H9 (cell line): ENCODE data around the gene SSTR3. TPM values are rescaled to one million over a fixed set of nuclear protein-coding genes. Genes with fewer than 3 reads are reported as not detected.

Experiments
- DNase-seq: peaks from one replicate; pipeline ENCODE4 v3.0.0-alpha.2; 2017
- H2AFZ ChIP-seq: one replicate; pipeline ENCODE4 v1.6.1; 2013; ENCODE audit warnings: mild to moderate bottlenecking, low read length, control low read depth, moderate library complexity
- H2AK5ac ChIP-seq: 2 replicates; pipeline ENCODE4 v1.6.1; 2013; ENCODE audit warnings: low read length, control low read depth, mixed read lengths; ENCODE audit not compliant: insufficient read length
- H2BK120ac ChIP-seq: one replicate; pipeline ENCODE4 v1.6.1; 2013; ENCODE audit warnings: low read depth, mild to moderate bottlenecking, low read length, control low read depth, inconsistent platforms; ENCODE audit not compliant: poor library complexity, severe bottlenecking
- H2BK12ac ChIP-seq: 2 replicates; pipeline ENCODE4 v1.6.1; 2013; ENCODE audit warnings: low read length, control low read depth, mixed read lengths, low read depth; ENCODE audit not compliant: insufficient read length
- H2BK15ac ChIP-seq: 2 replicates; pipeline ENCODE4 v1.6.1; 2013; ENCODE audit warnings: low read depth, low read length, control low read depth
- H2BK20ac ChIP-seq: one replicate; pipeline ENCODE4 v1.6.1; 2013; ENCODE audit warnings: low read depth, mild to moderate bottlenecking, low read length, control low read depth, inconsistent platforms; ENCODE audit not compliant: poor library complexity, severe bottlenecking
- H2BK5ac ChIP-seq: 2 replicates; pipeline ENCODE4 v1.6.1; 2013; ENCODE audit warnings: low read length, control low read depth, mixed read lengths; ENCODE audit not compliant: insufficient read length
- H3K14ac ChIP-seq: 2 replicates; pipeline ENCODE4 v1.6.1; 2013; ENCODE audit warnings: low read length, control low read depth; ENCODE audit not compliant: insufficient read depth
- H3K18ac ChIP-seq: 2 replicates; pipeline ENCODE4 v1.6.1; 2013; ENCODE audit warnings: low read depth, mild to moderate bottlenecking, mixed read lengths, low read length, control low read depth; ENCODE audit not compliant: insufficient read length
- H3K23ac ChIP-seq: 2 replicates; pipeline ENCODE4 v1.6.1; 2013; ENCODE audit warnings: low read length, control low read depth, mixed read lengths, low read depth; ENCODE audit not compliant: insufficient read length
- H3K23me2 ChIP-seq: 2 replicates; pipeline ENCODE4 v1.6.1; 2013; ENCODE audit warnings: low read depth, mild to moderate bottlenecking, mixed read lengths, low read length, control low read depth; ENCODE audit not compliant: insufficient read length, poor library complexity, severe bottlenecking
- H3K27ac ChIP-seq: 2 replicates; pipeline ENCODE4 v1.5.1; 2013; ENCODE audit warnings: low read length, control low read depth, mixed read lengths, low read depth; ENCODE audit not compliant: insufficient read length
- H3K27me3 ChIP-seq: 2 replicates; pipeline ENCODE4 v1.6.1; 2013; ENCODE audit warnings: low read length, control low read depth, inconsistent platforms; ENCODE audit not compliant: insufficient read depth
- H3K4ac ChIP-seq: 2 replicates; pipeline ENCODE4 v1.6.1; 2013; ENCODE audit warnings: low read depth, mild to moderate bottlenecking, control low read depth, inconsistent platforms, low read length, moderate library complexity
- H3K4me1 ChIP-seq: 2 replicates; pipeline ENCODE4 v1.6.1; 2013; ENCODE audit warnings: low read length, control low read depth, inconsistent platforms; ENCODE audit not compliant: insufficient read depth
- H3K4me2 ChIP-seq: 2 replicates; pipeline ENCODE4 v1.6.1; 2013; ENCODE audit warnings: low read length, control low read depth, mixed read lengths; ENCODE audit not compliant: insufficient read length, insufficient read depth
- H3K56ac ChIP-seq: 2 replicates; pipeline ENCODE4 v1.6.1; 2013; ENCODE audit warnings: low read depth, mild to moderate bottlenecking, mixed read lengths, low read length, control low read depth; ENCODE audit not compliant: insufficient read length
- H3K79me1 ChIP-seq: 2 replicates; pipeline ENCODE4 v1.6.1; 2013; ENCODE audit warnings: low read depth, mild to moderate bottlenecking, moderate library complexity, low read length, control low read depth, inconsistent platforms; ENCODE audit not compliant: insufficient read depth, poor library complexity, severe bottlenecking
- H3K79me2 ChIP-seq: 2 replicates; pipeline ENCODE4 v1.6.1; 2013; ENCODE audit warnings: low read length, control low read depth, inconsistent platforms; ENCODE audit not compliant: insufficient read depth
- H3K9ac ChIP-seq: 2 replicates; pipeline ENCODE4 v1.6.1; 2013; ENCODE audit warnings: low read length, control low read depth, mixed read lengths; ENCODE audit not compliant: insufficient read length; ENCODE audit errors: extremely low read depth
- H3K9me3 ChIP-seq: one replicate; pipeline ENCODE4 v1.6.1; 2013; ENCODE audit warnings: low read depth, low read length, inconsistent platforms; ENCODE audit not compliant: control insufficient read depth
- H3T11ph ChIP-seq: one replicate; pipeline ENCODE4 v1.6.1; 2013; ENCODE audit warnings: mild to moderate bottlenecking, low read length, control low read depth, inconsistent platforms
- H4K20me1 ChIP-seq: one replicate; pipeline ENCODE4 v1.6.1; 2013; ENCODE audit not compliant: control insufficient read depth, insufficient read length, insufficient read depth
- H4K5ac ChIP-seq: 2 replicates; pipeline ENCODE4 v1.6.1; 2013; ENCODE audit warnings: low read depth, mild to moderate bottlenecking, mixed read lengths, low read length, control low read depth; ENCODE audit not compliant: insufficient read length
- H4K8ac ChIP-seq: replicated peaks from 2 replicates; pipeline ENCODE4 v1.6.1; 2013; ENCODE audit warnings: low read length, control low read depth, mixed read lengths, low read depth; ENCODE audit not compliant: insufficient read length
- H4K91ac ChIP-seq: 2 replicates; pipeline ENCODE4 v1.6.1; 2013; ENCODE audit warnings: low read depth, mild to moderate bottlenecking, moderate library complexity, mixed read lengths, low read length, control low read depth; ENCODE audit not compliant: insufficient read length
- H3K27ac Mint-ChIP-seq, 3 experiments: 2 replicates in 2 of 3; 3 replicates in 1 of 3; pipeline ENCODE4 v1.8.0; 2020 to 2021; ENCODE audit warnings: mixed read lengths in 3 of 3, mild to moderate bottlenecking in 1 of 3, moderate library complexity in 1 of 3
- H3K27me3 Mint-ChIP-seq: 2 replicates; pipeline ENCODE4 v1.8.0; 2021; ENCODE audit warnings: low read depth, mild to moderate bottlenecking, moderate library complexity, mixed read lengths
- H3K36me3 Mint-ChIP-seq, 3 experiments: 2 replicates in 2 of 3; 3 replicates in 1 of 3; pipeline ENCODE4 v1.8.0; 2020 to 2021; ENCODE audit warnings: low read depth in 3 of 3, mixed read lengths in 3 of 3; ENCODE audit not compliant: insufficient read depth in 1 of 3
- H3K4me1 Mint-ChIP-seq, 2 experiments: 2 replicates each; pipeline ENCODE4 v1.8.0; 2020; ENCODE audit warnings: mixed read lengths in 2 of 2
- H3K4me3 Mint-ChIP-seq, 2 experiments: 2 replicates in 1 of 2; 3 replicates in 1 of 2; pipeline ENCODE4 v1.8.0; 2020 to 2021; ENCODE audit warnings: mild to moderate bottlenecking in 2 of 2, mixed read lengths in 2 of 2, moderate library complexity in 1 of 2
- H3K9me3 Mint-ChIP-seq, 2 experiments: 2 replicates in 1 of 2; 3 replicates in 1 of 2; pipeline ENCODE4 v1.8.0; 2020; ENCODE audit warnings: mild to moderate bottlenecking in 2 of 2, mixed read lengths in 2 of 2, moderate library complexity in 1 of 2
- CTCF ChIP-seq: fragments of 200-600 bp; sonication (generic); conservative IDR thresholded peaks from 3 replicates; pipeline ENCODE4 v1.8.0; 2021; ENCODE audit warnings: antibody characterized with exemption, mild to moderate bottlenecking
- whole genome bisulfite sequencing: extraction: QIAGEN DNeasy Blood & Tissue Kit; methylation state at CpG from one replicate; pipeline ENCODE4 v1.1.7; 2013; ENCODE audit warnings: missing lambda C conversion rate, low lambda C conversion rate, mixed read lengths; ENCODE audit not compliant: insufficient read length; ENCODE audit errors: extremely low coverage; 5-methylcytosine and 5-hydroxymethylcytosine counted together
- total RNA-seq: library from RNA; stranded (reverse); gene quantifications from 2 replicates; pipeline ENCODE4 v1.2.1, GENCODE V29; 2021

Gene SSTR3
- total RNA-seq, 1 experiment from 2014 or later, result 0.68 TPM

- WGBS, result no CpG with 5 or more reads among the region's 7 CpGs
- Histone ChIP-seq H3K9ac (no peak overlapping the region), H3K23me2 (no peaks in the 10 kb centered on the region), H2BK5ac (no peak overlapping the region), H2AFZ (no peak overlapping the region), H2BK15ac (no peak overlapping the region), H4K5ac (no peak overlapping the region), H3K27ac (no peak overlapping the region), H3K27me3 (no peaks in the 10 kb centered on the region), H3T11ph (no peak overlapping the region), H2BK12ac (no peak overlapping the region), H3K79me2 (no peaks in the 10 kb centered on the region), H2BK120ac (no peak overlapping the region), H2AK5ac (no peak overlapping the region), H3K4me1 (no peaks in the 10 kb centered on the region), H2BK20ac (no peak overlapping the region), H4K20me1 (no peaks in the 10 kb centered on the region), H3K79me1 (no peaks in the 10 kb centered on the region), H4K8ac (no peak overlapping the region), H3K56ac (no peak overlapping the region), H3K14ac (no peak overlapping the region), H3K4ac (no peak overlapping the region), H3K23ac (no peak overlapping the region), H4K91ac (no peak overlapping the region), H3K4me2 (no peak overlapping the region), H3K18ac (no peak overlapping the region), H3K9me3 (no peaks in the 10 kb centered on the region)
- Mint-ChIP-seq H3K4me3 (no peak overlapping the region), H3K9me3 (no peaks in the 10 kb centered on the region), H3K27ac (no peak overlapping the region), H3K36me3 (no peaks in the 10 kb centered on the region; a peak in 1 of 7 replicates), H3K4me1 (peaks cover 15 to 33% of the 10 kb centered on the region in 2 experiments), H3K27me3 (peaks cover 37% of the 10 kb centered on the region)
- TF ChIP-seq CTCF, result no peak
- DNase-seq, result no peak
These were observed 6.6 kb upstream of the SSTR3 start for GRCh38 chr22:37218771-37219411.
